Psoas muscle (tissue), 8 donors: ENCODE measurements around the gene SERPINB6. TPM values are rescaled to one million over a fixed set of nuclear protein-coding genes. Genes with fewer than 3 reads are reported as not detected.
"Not testable (repeated sequence)": the region's sequence is repeated elsewhere in the genome, so short reads cannot be mapped to it uniquely, and the experiment has no call there.

Source experiments
- ATAC-seq, 4 donors: fragments of 200-7000 bp; cut with Tn5 transposase; one replicate each; pipeline ENCODE4 v1.9.1; 2020; ENCODE audit warnings: moderate library complexity in 3 of 4, mild to moderate bottlenecking in 2 of 4
- DNase-seq, 2 donors: peaks; one replicate each; pipeline ENCODE4 v3.0.0-alpha.2; 2020
- H3K27ac ChIP-seq: fragments of 200-600 bp; one replicate; pipeline ENCODE4 v1.8.0; 2022
- H3K27me3 ChIP-seq, 3 donors: fragments of 200-600 bp in 1 of 3; one replicate each; pipeline versions ENCODE4 v1.6.1 to v1.8.0; 2013 to 2022; ENCODE audit warnings: low read length in 2 of 3, mild to moderate bottlenecking in 2 of 3, moderate library complexity in 1 of 3; ENCODE audit not compliant: insufficient read depth in 3 of 3
- H3K36me3 ChIP-seq, 2 donors: fragments of 200-600 bp in 1 of 2; one replicate each; pipeline versions ENCODE4 v1.6.1 to v1.8.0; 2013 to 2022; ENCODE audit warnings: low read depth in 1 of 2, mild to moderate bottlenecking in 1 of 2, moderate library complexity in 1 of 2; ENCODE audit not compliant: insufficient read depth in 1 of 2
- H3K4me1 ChIP-seq: fragments of 200-600 bp; one replicate; pipeline ENCODE4 v1.8.0; 2022
- H3K4me3 ChIP-seq: fragments of 200-600 bp; one replicate; pipeline ENCODE4 v1.8.0; 2022; ENCODE audit warnings: mild to moderate bottlenecking
- H3K9me3 ChIP-seq: fragments of 200-600 bp; one replicate; pipeline ENCODE4 v1.8.0; 2022
- WGBS, 3 donors: extraction: QIAGEN DNeasy Blood & Tissue Kit; methylation state at CpG; one replicate each; pipeline versions ENCODE4 v1.1.6 to v1.1.7; 2013; 5-methylcytosine and 5-hydroxymethylcytosine counted together
- intact Hi-C, 2 donors: fragments of 100-400 bp; cut with DNase I; formaldehyde crosslinking; loops; one replicate each; pipeline versions ENCODE4 v1.11.0 to v1.14.2; 2022
- polyA plus RNA-seq, 3 donors: library from polyadenylated mRNA; stranded (reverse); fragments of 200-250 nt; gene quantifications; one replicate each; pipeline ENCODE4 v1.2.3, GENCODE V29; 2013
- total RNA-seq, 4 donors: library from RNA; stranded (reverse); fragmentation: NEBNext Ultra II Directional in 2 of 4; extraction: Animal tissue kit (Norgen Biotek cat#: 25700) in 2 of 4; gene quantifications; one replicate each; pipeline versions ENCODE4 v1.2.1 to v1.2.4, GENCODE V29; 2021 to 2023
- TF ChIP-seq, protein P1 (sequence below): fragments of 200-600 bp; IDR thresholded peaks from one replicate; pipeline ENCODE4 v1.8.0; 2022; ENCODE audit warnings: antibody characterized with exemption
- donor health status: healthy with polysubstance abuse.
- donor health status: DM: no; HTN: no; CAD: no; lungs with moderate emphysema.
- donor health status: Bipolar disorder and iron deficiency.
- donor health status: healthy.
- donor health status: DM: yes; HTN: yes; CAD: no.
- donor health status: DM: no; HTN: no; CAD: no.
- donor health status: DM: no; HTN: no; CAD: no.
- donor health status: DM: yes; HTN: yes; CAD: no.

Gene SERPINB6
- total and polyA plus RNA-seq, 7 donors, result 92.3 to 239 (median 165) TPM

DNA sequence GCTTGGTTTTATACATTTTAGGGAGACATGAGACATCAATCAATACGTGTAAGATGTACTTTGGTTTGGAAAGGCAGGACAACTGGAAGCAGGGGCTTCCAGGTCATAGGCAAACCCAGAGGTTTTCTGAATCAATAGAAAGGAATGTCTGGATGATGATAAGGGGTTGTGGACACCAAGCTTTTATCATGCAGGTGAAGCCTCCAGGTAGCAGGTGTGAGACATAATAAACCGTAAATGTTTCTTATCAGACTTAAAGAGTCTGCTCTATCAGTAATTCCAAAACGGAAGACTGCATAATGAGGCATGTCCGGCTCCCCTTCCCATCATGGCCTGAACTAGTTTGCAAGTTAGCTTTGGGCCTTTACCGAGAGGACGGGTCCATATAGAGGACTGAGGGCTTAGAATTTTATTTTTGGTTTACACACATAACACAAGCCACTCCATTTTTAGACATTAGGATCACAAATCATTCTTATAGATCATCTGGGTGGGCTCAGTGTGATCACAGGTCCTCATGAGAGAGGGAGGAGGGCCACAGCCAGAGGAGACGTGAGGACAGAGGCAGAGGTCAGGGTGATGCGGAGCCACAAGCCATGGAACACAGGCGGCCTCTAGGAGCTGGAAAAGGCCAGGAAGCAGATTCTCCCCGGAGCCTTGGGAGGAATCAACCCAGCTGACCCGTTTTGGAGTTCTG is 57.6 kb downstream of the SERPINB6 start:
- Histone ChIP-seq H3K36me3 (no peaks in the 10 kb centered on the region), H3K27me3 (no peaks in the 10 kb centered on the region), H3K27ac (no peak overlapping the region), H3K4me1 (no peaks in the 10 kb centered on the region), H3K9me3 (no peaks in the 10 kb centered on the region), H3K4me3 (no peak overlapping the region)
- no peak for ATAC-seq
- TF ChIP-seq, protein P1, sequence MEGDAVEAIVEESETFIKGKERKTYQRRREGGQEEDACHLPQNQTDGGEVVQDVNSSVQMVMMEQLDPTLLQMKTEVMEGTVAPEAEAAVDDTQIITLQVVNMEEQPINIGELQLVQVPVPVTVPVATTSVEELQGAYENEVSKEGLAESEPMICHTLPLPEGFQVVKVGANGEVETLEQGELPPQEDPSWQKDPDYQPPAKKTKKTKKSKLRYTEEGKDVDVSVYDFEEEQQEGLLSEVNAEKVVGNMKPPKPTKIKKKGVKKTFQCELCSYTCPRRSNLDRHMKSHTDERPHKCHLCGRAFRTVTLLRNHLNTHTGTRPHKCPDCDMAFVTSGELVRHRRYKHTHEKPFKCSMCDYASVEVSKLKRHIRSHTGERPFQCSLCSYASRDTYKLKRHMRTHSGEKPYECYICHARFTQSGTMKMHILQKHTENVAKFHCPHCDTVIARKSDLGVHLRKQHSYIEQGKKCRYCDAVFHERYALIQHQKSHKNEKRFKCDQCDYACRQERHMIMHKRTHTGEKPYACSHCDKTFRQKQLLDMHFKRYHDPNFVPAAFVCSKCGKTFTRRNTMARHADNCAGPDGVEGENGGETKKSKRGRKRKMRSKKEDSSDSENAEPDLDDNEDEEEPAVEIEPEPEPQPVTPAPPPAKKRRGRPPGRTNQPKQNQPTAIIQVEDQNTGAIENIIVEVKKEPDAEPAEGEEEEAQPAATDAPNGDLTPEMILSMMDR, result no peak
- 89 to 91% (median 90%) methylated on average over 11 of the region's 11 CpGs for WGBS, 3 donors
- DNase-seq, result no peak
- intact Hi-C loops, result loop anchor here (5.0 kb wide), 1 partner anchor 66 kb away; no protein-coding TSS in a partner anchor

DNA sequence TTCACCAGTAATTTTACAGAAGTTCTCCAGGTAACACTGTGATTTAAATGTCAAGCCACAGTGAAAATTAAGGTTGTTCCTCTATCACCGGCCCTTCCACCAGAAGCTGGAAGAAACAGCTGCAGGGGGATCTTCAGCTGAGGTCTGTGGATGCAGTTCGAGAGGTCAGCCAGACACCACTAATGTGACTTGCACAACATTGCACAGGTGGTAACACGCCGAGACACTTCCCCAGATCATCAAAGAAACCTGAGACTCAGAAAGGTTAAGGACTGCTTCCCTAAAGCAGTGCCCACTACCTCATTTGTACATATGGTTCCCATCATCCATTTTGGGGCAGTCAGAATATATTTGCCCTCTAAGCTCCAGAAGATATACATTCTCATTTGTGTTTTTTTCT is 60.2 kb downstream of the SERPINB6 start:
- H3K27ac ChIP-seq, result no peak overlapping the region
- TF ChIP-seq, protein P1, result no peak
- intact Hi-C loops, result loop anchor here (5.0 kb wide), 1 partner anchor 64 kb away; no protein-coding TSS in a partner anchor
- DNase-seq (no peak), ATAC-seq (no peak)
- no peak overlapping the region for H3K4me3 ChIP-seq
- H3K9me3 ChIP-seq, result no peaks in the 10 kb centered on the region
- no peaks in the 10 kb centered on the region for H3K36me3 ChIP-seq
- no peaks in the 10 kb centered on the region for H3K27me3 ChIP-seq
- H3K4me1 ChIP-seq, result no peaks in the 10 kb centered on the region
- 46 to 64% (median 51%) methylated on average over 4 of the region's 4 CpGs for WGBS, 3 donors

DNA sequence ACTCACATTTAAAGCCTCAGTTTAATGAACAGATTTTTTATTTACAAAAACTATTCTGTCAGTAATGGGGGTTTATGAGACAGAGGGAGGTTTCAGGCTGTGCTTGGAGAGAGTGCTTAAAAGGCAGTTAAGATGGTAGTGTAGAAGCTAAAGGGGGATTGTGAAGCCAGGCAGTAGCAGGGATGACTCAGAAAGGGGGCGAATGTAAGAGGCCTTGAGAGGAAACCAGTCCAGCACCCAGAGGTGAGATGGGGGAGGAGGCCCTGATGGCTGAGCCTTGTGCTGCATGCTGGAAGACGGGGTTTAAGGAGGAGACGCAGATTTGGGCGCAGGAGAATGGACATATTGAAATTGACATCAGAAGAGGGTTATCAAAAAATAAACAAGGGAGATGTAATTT is 61.6 kb downstream of the SERPINB6 start:
- TF ChIP-seq, protein P1, result no peak
- ATAC-seq (no peak), DNase-seq (no peak)
- Histone ChIP-seq H3K27ac (no peak overlapping the region), H3K27me3 (no peaks in the 10 kb centered on the region), H3K36me3 (no peaks in the 10 kb centered on the region), H3K4me3 (no peak overlapping the region), H3K4me1 (no peaks in the 10 kb centered on the region), H3K9me3 (no peaks in the 10 kb centered on the region)
- WGBS, 3 donors, result 94 to 98% (median 96%) methylated on average over 4 of the region's 4 CpGs
- intact Hi-C loops, result loop anchor here (5.0 kb wide), 1 partner anchor 62 kb away; no protein-coding TSS in a partner anchor

DNA sequence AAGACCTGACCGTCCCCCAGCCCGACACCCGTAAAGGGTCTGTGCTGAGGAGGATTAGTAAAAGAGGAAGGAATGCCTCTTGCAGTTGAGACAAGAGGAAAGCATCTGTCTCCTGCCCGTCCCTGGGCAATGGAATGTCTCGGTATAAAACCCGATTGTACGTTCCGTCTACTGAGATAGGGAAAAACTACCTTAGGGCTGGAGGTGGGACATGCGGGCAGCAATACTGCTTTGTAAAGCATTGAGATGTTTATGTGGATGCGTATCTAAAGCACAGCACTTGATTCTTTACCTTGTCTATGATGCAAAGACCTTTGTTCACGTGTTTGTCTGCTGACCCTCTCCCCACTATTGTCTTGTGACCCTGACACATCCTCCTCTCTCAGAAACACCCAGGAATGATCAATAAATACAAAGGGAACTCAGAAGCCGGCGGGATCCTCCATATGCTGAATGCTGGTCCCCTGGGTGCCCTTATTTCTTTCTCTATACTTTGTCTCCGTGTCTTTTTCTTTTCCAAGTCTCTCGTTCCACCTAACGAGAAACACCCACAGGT is 62.2 kb downstream of the SERPINB6 start:
- H3K4me3 ChIP-seq, H3K36me3 ChIP-seq, H3K9me3 ChIP-seq, ATAC-seq, intact Hi-C loops, DNase-seq, H3K27ac ChIP-seq, H3K27me3 ChIP-seq, H3K4me1 ChIP-seq: not testable (repeated sequence)
- 73 to 79% (median 78%) methylated on average over 16 of the region's 16 CpGs for WGBS, 3 donors

DNA sequence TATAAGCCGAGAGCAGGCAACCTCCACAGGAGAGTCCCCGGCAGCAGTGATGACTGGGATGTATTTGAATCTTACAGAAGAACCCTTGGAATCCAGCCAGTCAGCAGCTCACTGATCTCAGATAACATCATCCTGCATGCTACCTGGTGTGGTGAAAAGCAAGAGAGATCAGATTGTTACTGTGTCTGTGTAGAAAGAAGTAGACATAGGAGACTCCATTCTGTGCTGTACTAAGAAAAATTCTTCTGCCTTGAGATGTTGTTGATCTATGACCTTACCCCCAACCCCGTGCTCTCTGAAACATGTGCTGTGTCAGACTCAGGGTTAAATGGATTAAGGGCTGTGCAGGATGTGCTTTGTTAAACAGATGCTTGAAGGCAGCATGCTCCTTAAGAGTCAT is 62.9 kb downstream of the SERPINB6 start:
- H3K27me3 ChIP-seq, H3K9me3 ChIP-seq, DNase-seq, ATAC-seq, intact Hi-C loops, H3K36me3 ChIP-seq, H3K27ac ChIP-seq, H3K4me1 ChIP-seq, H3K4me3 ChIP-seq: not testable (repeated sequence)
- WGBS, 3 donors, result 58 to 73% (median 72%) methylated on average over 3 of the region's 3 CpGs

DNA sequence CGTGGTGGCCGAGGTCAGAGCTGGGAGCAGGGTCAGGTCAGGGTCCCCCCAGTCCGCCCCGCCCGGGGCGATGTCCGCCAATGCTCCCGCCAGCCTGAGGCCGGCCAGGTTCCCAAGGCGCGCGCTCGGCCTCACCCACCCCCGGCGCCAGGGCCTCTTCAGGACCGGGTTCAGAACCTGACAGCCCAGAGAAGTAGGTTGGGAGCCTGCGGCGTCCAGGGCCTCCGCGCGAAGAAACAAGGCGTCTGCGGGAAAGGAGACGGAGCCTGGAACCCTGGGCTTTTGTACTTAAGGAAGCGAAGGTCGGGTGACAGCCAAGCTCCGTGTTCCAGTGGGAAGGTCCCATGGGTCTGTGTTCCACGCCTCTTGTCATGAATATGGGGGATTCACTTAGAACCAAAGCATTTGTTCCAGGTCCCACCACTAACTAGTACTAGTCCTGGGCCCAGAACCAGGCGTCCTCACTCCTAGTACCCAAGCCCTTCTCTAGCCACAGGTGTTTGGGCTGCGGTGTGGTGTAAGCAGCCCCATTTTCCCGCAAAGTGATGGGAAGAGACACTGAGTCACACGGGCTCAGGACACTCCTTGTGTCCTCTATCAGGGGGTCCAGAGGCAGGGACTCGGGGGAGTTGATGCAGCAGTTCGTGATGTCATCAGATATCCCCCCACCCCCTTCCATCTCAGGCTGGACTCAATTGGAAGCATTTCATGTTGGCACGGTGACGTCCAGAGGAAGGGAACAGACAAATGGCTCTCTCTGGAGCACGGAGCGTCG is 67.8 kb downstream of the SERPINB6 start:
- H3K27me3 ChIP-seq, H3K9me3 ChIP-seq, H3K4me1 ChIP-seq, intact Hi-C loops, DNase-seq: not testable (repeated sequence)
- Histone ChIP-seq H3K36me3 (peaks cover 0 to 16% of the 10 kb centered on the region in 2 donors), H3K27ac (peak overlapping the region; percentile 80), H3K4me3 (peak overlapping the region; percentile 83)
- WGBS, 3 donors, result 24 to 36% (median 33%) methylated on average over 17 to 29 of the region's 39 CpGs
- ATAC-seq, result peak; percentile 12 to 76 (median 43)

DNA sequence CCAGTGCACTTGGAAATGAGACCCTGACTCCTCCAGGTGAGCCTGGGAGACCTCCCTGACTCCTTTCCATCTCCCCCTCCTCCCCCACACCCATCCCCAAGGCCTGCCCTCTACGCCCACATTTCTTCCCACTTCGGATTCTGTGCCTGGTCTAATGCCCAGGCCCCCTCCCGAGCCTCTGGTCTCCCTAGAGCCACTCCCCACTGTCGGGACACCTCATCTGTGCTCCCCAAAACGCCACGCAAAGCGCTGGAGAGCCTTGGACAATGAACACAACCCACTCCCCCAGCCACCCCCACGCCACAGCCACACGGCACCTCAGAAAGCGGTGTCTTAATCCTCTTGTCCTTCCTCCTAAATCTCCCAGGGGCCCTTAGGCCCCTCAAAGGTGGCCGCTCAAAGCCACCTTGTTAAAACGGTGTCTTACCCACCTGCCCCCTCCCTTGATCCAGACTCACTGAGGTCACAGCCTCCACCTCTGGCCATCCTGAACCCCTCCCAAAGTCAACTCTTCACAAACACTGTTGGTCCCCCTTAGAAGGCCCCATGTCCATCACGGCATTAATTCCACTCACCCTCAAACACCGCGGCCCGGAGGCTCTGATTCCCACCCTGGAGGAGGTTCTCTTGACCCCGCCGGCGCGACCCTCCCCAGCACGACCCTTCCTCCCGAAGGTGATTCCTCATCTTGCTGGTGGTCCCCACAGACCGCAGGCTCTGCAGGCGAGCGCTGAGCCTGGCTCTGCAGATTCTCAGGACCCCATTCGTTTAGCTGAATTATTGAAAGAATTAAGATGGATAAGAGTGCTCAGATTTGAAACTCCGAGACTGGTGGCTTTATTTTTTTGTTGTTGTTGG is 69.5 kb downstream of the SERPINB6 start:
- intact Hi-C loops, DNase-seq, ATAC-seq, H3K9me3 ChIP-seq, H3K27me3 ChIP-seq, H3K4me1 ChIP-seq: not testable (repeated sequence)
- H3K4me3 ChIP-seq, result peak overlapping the region; percentile 83
- peaks cover 0 to 16% of the 10 kb centered on the region in 2 donors for H3K36me3 ChIP-seq
- peak overlapping the region; percentile 80 for H3K27ac ChIP-seq
- 50 to 65% (median 54%) methylated on average over 24 to 27 of the region's 27 CpGs for WGBS, 3 donors
